Ishikawa (cell line): ENCODE results near the gene CDK5.

Experiments used
- EP300 ChIP-seq: IDR thresholded peaks from 2 replicates; pipeline ENCODE4 v1.6.1; 2012; ENCODE audit warnings: borderline replicate concordance
- MAX ChIP-seq: IDR thresholded peaks from 2 replicates; pipeline ENCODE4 v1.6.1; 2012
- RAD21 ChIP-seq: IDR thresholded peaks from 2 replicates; pipeline ENCODE4 v1.6.1; 2012; ENCODE audit warnings: low read depth
- TAF1 ChIP-seq: IDR thresholded peaks from 2 replicates; pipeline ENCODE4 v1.6.1; 2012; ENCODE audit warnings: low read depth, mild to moderate bottlenecking
- YY1 ChIP-seq: IDR thresholded peaks from 2 replicates; pipeline ENCODE4 v1.6.1; 2012; ENCODE audit warnings: low read depth

GRCh38 chr7:151080522-151081169 is 22.9 kb upstream of the CDK5 start, which contains the start of gene FASTK:
- TF ChIP-seq EP300 (peak; percentile 25; the same call in 1 of the 2 replicates), MAX (peak; percentile 20; the same call in 1 of the 2 replicates), TAF1 (peak; percentile 99), RAD21 (no peak), YY1 (peak; percentile 96)
